GM23248 (cell line): ENCODE measurements around the gene STPG1.

ENCODE experiments used
- EZH2 ChIP-seq: fragments of 200-600 bp; sonication (generic); IDR thresholded peaks from 2 replicates; pipeline ENCODE4 v1.6.1; 2018; ENCODE audit warnings: antibody characterized with exemption, mild to moderate bottlenecking; ENCODE audit not compliant: insufficient read depth, poor library complexity, severe bottlenecking
- EZH2phosphoT487 ChIP-seq: fragments of 200-600 bp; sonication (generic); IDR thresholded peaks from 2 replicates; pipeline ENCODE4 v1.6.1; 2018; ENCODE audit warnings: antibody characterized with exemption, moderate library complexity, mild to moderate bottlenecking, low read depth; ENCODE audit not compliant: insufficient read depth

DNA sequence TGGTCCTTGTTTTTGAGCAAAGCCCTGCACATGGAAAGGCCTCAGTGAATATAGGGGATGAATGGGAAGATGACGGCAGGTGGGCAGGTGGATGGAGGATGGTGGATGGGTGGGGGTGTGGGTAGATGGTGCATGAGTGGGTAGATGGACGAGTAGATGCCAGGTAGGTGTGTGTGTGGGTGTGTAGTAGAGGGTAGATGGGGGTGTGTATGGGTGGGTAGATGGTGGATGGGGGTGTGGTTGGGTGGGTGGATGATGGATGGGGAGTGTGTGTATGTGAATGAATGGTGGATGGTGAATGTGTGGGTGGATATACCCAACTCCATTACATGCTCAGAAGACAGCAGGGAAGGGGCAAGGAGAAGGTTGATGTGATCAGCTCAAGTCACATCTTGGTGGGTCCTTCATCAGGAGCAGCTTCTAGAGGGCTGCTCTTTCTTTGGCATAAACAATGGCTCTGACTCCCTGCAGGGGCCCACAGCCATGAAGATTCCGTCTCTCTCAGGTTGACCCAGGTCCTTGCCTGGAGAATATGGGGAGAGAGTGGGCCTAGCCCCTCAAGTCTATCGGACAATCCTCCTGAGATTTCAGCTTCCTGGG, 60.2 kb downstream of the STPG1 start:
- TF ChIP-seq EZH2phosphoT487, result no peak
- no peak for TF ChIP-seq EZH2
